Inflammatory macrophage treated with lipopolysaccharide for 4 hours (primary cell): Measurements from ENCODE around the gene ATXN7L1.

Source experiments
- DNase-seq: peaks from one replicate; pipeline ENCODE4 v3.0.0-alpha.2; 2020

Gene ATXN7L1, protein sequence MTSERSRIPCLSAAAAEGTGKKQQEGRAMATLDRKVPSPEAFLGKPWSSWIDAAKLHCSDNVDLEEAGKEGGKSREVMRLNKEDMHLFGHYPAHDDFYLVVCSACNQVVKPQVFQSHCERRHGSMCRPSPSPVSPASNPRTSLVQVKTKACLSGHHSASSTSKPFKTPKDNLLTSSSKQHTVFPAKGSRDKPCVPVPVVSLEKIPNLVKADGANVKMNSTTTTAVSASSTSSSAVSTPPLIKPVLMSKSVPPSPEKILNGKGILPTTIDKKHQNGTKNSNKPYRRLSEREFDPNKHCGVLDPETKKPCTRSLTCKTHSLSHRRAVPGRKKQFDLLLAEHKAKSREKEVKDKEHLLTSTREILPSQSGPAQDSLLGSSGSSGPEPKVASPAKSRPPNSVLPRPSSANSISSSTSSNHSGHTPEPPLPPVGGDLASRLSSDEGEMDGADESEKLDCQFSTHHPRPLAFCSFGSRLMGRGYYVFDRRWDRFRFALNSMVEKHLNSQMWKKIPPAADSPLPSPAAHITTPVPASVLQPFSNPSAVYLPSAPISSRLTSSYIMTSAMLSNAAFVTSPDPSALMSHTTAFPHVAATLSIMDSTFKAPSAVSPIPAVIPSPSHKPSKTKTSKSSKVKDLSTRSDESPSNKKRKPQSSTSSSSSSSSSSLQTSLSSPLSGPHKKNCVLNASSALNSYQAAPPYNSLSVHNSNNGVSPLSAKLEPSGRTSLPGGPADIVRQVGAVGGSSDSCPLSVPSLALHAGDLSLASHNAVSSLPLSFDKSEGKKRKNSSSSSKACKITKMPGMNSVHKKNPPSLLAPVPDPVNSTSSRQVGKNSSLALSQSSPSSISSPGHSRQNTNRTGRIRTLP

DNA sequence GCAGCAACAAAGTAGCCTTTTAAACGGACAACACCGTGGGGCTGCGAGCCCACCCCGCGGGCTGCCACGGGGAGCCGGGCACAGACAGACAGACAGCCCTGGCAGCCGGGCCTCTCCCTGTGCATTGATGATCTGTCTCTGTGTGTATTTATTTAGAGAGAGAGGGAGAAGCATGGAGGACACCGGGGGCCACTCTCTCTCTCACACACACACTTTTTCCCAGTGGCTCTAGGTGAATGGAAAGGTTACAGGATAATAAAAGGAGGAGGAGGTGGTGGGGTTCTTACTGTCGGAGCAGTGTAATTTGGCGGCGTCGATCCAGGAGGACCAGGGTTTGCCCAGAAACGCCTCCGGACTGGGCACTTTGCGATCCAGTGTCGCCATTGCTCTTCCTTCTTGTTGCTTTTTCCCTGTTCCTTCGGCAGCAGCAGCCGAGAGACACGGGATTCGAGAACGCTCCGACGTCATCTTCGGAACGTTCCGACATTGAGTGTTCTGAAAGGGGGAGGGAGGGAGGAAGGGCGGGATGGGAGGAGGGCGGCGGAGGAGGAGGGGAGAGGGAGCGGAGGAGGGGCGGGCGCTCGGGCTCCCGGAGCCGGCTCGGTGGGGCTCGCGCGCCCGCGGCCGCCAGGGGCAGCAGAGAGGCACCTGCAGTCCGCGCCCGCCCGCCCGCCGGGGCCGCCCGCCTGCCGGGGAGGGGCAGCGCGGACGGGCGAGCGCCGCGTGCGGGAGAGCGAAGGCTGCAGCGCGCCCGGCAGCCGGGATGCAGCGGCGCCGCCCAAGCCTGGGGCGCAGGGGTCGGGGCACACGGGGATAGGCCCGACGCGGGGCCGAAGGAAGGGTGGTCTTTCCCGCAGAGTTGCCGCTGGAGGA, at the start of gene ATXN7L1:
TSS of gene ATXN7L1 (minus strand) at position 509 of the 873 bp plus-strand sequence. CDS start at position 468, 41 bp downstream.
- DNase-seq = peak; percentile 98

DNA sequence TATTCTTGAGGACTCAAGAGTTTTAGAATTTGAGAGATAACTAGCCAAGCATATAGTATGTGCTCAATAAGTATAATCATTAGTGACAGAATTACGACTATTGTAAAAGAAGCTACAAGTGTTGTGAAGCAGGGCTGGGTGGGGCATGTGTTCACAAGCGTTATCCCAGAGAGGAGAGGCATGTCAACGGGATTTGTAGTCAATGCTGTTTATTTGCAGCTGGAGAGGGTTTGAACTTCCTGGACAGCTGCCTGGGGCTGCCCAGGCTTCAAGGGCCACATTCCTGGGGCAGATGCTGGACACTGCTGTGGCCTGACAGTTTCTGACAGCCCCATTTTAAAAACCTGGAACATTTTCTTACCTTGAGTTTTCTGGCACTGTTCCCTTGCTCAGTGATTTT, 49.7 kb upstream of the ATXN7L1 start:
- no peak for DNase-seq

DNA sequence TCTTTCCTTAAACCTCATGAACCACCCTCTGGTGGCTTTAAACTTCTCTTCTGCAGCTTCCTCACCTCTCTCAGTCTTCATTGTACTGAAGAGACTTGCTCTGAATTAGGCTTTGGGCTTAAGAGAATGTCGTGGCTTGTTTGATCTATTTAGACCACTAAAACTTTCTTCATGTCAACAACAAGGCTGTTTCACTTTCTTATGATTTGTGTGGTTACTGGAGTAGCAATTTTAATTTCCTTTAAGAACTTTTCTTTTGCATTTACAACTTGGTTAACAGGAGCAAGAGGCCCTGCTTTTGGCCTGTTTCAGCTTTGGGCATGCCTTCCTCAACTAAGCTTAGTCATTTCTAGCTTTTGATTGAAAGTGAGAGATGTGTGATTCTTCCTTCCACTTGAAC, 48.5 kb upstream of the ATXN7L1 start:
- DNase-seq = no peak

DNA sequence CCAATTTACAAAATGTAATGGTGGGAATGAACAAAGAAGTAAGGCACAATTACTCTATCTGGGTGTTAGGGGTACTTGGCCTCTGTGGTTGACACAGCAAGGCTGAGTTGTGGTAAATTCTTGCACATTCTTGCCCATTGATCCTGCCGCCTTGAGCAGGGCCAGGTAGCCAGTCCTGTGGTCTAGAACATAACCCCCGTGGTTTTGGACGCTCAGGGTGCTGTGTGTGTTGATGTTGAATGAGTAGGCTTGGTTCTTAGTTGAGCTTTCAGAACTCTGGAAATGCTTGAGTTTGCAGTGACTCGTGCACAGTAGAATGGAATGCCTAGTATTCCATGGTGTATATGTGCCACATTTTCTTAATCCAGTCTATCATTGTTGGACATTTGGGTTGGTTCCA, 44.4 kb upstream of the ATXN7L1 start:
- no peak for DNase-seq

DNA sequence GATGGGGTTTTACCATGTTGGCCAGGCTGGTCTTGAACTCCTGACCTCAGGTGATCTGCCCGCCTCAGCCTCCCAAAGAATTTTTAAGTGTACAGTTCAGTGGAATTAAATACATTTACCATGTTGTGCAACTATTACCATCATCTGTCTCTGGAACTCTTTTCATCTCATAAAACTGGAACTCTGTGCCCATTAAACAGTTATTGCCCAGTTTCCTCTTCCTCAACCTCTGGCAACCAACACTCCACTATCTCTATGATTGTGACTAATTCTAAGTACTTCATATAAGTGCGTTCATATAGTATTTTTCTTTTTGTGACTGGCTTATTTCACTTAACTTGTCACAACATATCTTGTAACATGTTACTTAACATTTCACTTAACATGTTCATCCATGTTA, 41.3 kb upstream of the ATXN7L1 start:
- DNase-seq = no peak

DNA sequence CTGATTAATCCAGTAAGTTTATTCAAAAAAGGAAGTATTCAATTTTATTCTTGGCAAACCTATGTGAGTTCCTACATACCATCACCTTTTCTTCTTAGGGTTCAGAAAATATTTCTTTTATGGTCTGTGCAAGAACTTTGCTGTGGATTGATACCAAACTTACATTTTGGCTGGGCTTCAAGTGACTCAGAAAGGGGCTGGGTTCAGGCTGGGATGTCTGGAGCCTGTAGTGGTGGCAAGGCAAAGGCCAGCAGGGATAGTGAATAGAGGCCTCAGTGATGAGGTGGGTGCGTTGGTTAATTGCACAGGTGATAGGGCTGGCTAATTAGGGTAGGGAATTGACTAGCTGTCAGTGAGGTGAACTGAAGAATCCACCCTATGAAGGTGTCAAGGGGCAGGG, 40.2 kb upstream of the ATXN7L1 start:
- no peak for DNase-seq

DNA sequence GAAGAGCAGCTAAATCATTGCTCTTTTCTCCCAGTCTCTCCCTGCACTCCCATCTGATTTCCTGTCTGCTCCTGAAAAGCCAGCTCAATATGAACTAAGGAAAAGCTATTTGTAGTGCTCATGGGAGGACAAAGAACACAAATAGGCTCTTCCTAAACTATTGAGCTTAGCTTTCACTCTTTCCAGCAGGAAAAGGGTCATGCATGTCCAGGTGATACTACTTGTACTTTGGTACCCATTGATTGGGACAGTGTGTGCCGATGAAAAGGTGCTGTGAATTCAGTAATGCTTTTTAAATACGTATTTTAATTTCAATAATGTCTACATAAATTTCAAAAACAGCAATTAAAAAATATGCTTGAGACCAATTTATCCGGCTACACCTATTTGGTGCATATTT, 37.5 kb upstream of the ATXN7L1 start:
- DNase-seq = no peak

DNA sequence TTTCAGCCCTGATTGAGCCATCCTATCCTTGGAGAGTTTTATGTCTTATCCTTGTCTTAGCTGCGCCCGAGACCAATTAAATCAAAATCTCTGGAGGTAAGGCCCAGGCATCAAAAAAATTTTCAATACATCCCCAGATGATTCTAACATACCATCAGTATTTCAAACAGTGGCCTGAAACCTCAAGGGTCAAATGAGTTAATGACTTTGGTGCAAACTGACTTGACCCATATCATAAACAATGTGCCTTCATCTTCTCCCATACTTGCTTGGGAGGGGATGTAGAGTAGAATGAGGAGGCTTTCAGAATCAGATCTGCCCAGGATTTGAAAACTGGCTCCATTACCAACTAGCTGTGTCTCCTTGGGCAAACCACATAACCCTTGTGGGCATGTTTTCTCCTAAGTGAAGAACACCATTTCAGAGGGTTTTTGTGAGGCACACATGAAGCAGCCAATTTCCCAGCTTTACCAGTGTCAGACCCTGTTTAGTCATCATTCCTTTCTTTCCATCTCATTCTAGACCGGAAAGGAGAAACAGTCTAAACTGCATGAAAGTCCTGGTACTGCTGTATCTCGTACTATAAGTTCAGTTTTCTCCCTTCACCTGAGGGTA, 35.7 kb upstream of the ATXN7L1 start:
- no peak for DNase-seq

DNA sequence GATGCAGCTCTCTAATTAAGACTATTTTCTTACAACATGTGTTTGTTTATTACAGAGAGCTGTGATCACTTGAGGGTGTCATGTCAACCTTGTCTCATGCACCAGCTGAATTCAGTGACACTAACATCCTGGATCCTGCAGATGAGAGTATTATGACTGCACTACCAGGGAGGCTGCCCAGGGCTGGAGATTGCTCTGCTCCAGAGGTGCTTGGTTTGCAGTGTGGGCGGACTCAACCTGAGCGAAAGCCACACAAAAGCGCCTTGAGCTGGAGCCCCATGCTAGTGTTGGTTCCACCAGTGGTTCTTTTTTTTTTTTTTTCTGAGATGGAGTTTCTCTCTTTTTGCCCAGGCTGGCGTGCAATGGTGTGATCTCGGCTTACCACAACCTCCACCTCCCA, 33.8 kb upstream of the ATXN7L1 start:
- DNase-seq = no peak

DNA sequence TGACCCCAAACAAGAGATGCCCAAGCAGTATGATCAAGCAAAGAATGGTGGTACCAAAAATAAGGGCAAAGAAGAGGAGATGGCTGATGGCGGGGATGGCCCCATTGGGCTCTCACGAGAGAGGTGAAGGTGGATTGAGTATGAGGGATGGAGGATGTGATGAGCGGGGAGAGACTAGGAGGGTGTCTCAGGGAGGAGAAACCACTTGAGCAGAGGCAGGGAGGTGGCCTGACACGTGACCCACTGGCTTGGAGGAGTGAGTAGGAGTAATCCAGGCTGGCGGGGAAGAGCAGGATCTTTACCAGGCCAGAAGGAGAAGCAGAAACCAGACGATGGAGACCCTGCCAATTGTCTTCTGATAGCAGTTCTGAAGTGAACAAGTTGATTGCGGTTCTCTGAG, 33.3 kb upstream of the ATXN7L1 start:
- DNase-seq = no peak

DNA sequence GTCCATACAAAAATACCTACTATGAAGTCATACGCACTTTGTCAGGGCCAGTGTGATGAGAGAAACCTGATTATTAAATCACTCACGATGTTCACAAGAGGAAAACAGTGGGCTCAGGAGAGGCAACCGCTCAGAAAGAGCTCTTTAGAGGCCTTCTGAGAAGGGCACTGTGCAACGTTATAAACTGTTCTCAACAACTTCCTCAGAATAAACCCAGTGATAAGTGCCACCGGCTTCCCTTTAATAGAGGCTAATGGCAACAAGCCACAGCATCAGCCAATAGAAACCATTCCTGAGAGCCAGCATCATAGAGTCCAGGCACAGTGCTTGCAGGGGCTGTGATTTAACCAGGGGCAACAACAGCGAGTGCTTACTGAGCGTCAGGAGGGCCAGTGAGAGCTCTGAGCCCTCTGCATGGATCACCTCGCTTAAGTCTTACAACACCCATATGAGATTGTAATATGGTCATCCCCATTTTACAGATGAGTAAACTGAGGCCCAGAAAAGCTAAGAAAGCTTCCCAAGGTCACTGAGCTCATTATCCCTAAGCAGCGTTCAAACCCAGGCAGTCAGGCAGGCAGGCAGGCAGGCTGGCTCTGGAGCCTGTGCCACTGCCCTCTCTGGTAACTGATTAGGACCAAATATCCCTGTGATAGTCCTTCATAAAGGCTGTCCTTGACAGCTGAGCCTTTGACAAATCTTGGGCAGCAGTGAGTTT, 30.9 kb upstream of the ATXN7L1 start:
- no peak for DNase-seq

DNA sequence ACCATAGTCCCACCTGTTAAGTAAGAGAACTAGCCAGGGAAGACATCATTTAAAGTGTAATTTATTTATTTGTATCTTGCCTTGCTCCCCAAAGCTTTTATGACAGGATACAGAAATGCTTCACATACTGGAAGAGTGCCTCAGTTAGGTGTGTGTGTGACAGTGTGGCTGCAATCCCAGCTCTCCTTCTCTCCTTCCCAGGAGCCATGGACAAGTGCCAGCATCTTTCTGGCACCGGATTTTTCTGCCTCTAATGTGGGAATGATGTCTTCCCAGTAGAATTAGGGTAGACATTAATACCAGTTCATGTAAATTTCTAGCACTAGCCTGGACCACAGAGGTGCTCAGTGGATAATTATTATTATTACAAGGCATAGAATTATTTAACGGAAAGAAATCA, 30.3 kb upstream of the ATXN7L1 start:
- DNase-seq = no peak

DNA sequence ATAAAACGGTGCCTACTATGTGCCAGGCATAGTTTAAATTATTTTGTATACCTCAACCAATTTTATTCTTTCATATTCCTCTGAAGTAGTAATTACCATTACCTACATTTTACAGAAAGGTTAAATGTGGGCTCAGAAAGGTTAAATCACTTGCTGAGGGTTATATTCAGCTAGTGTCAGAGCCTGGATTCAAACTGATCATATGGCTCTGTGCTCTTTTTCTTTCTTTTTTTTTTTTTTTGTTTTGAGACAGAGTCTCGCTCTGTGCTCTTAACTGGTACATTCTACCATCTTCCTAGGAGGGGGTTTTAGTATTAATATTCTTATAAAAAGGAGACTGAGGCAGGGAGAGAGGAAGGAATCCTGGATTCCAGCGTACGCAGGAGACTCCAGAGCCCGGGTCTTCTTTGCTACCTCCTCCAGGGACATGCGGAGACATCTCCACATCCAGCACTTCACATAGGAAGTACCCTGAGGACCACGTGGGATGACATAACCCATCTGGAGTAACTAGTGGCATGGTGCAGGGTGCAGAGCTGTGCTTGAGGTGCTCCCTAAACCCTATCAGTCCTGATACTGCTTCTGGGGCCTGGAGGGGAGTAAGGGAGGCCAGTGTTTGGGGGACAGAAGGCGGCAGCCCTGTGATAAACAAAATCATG, 29.6 kb upstream of the ATXN7L1 start:
- DNase-seq = no peak

DNA sequence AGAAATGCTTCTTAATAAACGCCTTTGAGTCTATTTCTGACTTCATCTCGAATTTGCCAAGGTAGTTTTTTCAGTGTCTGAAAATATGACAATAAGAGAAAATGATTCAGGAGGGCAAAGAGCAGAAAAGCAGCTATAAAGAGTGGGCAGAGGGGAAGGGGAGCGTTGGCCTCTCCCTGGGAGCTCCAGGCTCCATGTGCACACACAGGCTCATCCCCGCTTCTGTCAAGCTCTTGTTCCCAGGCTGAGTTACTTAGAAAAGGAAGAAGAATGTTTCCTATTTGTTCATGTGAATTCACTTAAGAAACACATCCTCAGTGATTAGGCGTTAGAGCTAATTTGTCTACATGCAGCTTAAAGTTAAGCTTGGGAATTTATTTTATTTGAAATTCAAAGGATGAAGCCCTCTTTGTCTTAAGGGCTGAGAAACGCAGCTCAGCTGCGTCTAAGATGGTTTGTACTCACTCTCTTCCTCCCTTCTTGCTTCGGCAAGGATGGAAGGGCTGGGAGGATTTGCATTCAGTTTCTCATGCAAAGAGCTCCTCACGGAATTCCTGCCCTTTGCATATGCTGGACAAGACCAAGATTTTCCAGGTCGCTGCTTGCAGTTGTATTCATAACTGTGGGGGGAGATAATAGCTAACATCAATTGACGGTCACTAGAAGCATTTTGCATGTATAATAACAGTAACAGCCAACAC, 29.0 kb upstream of the ATXN7L1 start:
- no peak for DNase-seq

DNA sequence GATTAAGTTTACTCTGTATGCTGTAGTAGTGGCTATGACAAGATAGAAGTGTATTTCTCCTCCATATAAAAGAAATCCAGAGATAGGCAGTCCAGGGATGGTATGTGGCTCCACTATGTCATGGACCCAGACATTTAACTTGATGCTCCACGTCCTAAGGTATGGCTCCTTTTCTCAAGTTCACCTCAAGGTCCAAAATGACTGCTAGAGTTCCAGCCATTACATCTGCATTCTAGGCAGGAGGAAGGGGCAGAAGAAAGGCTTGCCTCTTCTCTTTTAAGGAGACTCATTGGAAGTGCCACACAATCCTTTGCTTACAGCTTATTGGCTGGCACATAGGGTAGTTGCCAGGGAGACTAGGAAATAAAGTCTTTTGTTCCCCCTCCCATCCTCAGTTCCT, 27.7 kb upstream of the ATXN7L1 start:
- no peak for DNase-seq

DNA sequence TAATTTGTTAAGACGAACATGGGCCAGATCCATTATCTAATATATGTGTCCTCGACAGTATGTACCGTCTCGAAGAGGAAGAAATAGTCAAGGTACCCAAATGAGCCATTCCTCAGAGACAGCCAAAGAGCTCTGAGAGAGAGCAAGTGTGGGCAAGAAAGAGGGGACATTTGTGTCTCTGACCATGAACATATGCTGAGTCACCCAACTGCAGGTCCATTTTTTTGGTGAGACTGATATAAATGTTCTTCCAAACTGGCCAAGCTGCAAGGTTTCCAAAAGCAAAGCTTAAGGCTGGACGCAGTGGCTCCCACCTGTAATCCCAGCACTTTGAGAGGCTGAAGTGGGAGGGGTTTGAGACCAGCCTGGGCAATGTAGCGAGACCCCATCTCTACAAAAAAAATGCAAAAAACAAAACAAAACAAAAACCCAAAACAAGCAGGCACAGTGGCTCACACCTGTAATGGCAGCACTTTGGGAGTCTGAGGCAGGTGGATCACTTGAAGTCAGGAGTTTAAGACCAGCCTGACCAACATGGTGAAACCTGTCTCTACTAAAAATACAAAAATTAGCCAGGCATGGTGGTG, 26.0 kb upstream of the ATXN7L1 start:
- DNase-seq = no peak

DNA sequence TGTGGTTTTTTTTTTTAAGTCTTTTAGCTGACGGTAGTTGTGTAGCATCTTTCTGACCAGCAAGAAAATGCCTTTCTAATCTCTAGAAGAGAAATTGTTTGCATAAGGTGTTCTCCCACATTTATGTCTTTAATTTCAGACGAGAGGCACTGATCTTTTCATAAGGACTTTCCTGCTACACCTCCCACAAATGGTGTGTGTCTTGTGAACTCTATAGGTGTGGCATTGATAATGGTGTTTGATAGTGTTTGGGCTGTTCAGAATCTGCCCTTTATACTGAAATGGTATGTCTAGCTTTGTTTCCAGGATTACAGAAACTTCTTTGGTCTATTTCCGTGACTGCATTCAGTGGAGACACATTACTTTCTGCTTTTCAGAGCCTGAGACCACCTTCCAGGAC, 21.6 kb upstream of the ATXN7L1 start:
- no peak for DNase-seq

DNA sequence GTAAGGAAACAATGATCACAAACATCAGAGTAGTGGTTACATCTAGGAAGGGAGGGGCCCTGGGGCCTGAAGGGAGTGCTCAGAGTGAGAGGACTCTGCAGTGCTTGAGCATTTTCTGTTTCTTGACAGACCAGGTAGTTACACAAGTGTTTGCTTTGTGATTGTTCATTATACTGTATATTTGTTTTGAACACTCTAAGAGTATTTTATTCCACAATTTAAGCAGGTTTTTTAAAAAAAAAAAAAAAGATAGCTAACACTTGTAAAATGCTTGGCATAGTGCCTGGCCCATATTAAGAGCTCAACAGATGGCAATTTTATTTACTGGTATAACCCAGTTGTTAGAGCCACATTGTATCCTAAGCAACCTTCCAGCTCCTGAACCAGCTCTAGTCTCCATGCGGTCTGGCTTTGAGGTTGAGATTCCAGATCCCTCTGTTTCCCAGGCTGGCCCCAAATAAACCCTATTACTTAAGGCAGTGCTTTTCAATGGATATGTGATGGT, 20.1 kb upstream of the ATXN7L1 start:
- no peak for DNase-seq

DNA sequence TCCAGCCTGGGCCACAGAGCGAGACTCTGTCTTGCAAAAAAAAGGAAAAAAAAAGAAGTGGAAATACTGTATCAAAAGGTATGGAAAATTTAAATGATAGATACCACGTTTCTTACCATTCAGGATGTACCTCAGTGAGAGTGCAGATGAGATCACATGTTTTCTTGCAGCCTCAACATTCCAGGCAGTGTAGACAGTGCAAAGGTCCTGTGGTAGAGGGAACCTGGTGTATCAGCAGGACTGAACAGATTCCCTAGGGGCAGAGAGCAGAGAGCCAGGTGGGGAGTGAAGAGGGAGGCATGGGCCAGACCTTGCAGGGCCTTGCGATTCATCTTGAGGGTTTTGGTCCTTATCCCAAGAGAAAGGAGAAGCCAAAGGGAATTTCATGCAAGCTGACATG, 17.7 kb upstream of the ATXN7L1 start:
- DNase-seq = no peak

DNA sequence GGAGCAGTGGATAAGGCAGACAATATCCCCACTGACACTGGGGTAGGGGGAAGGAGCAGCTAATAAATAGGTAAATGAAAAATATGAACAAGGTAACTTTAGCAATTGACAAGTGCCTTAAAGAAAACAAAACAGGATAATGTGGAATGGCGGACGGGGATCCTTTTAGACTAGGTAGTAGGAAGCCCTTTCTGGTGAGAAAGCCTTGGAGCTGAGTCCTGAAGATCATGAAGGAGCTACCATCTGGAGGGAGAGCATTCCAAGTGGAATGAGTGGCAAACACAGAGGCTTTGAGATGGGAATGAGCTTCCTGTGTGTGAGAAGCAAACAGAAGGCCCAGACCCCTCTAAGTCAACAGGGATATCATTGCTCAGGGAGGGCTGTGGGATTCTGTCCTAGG, 16.0 kb upstream of the ATXN7L1 start:
- no peak for DNase-seq
